GM12878 (cell line): ENCODE data around the gene SUSD5.

ENCODE experiments used
- ATF3 ChIP-seq: IDR thresholded peaks from 2 replicates; pipeline ENCODE4 v1.6.1; 2011; ENCODE audit warnings: low read depth, mild to moderate bottlenecking, low read length, moderate library complexity, borderline replicate concordance; ENCODE audit errors: extremely low read depth
- BACH1 ChIP-seq: fragments of 450-650 bp; IDR thresholded peaks from 2 replicates; pipeline ENCODE4 v1.6.1; 2017; ENCODE audit warnings: mild to moderate bottlenecking, borderline replicate concordance
- CTCF ChIP-seq, 3 experiments: IDR thresholded peaks in 2 of 3; conservative IDR thresholded peaks in 1 of 3; 2 replicates each; pipeline ENCODE4 v1.5.1; 2011; ENCODE audit warnings: low read depth in 3 of 3, low read length in 3 of 3, mild to moderate bottlenecking in 3 of 3, control low read depth in 2 of 3, moderate library complexity in 2 of 3, inconsistent platforms in 1 of 3, mixed read lengths in 1 of 3; ENCODE audit not compliant: control insufficient read depth in 2 of 3, insufficient read depth in 1 of 3; ENCODE audit errors: extremely low read depth in 1 of 3
- FOS ChIP-seq: IDR thresholded peaks from 3 replicates; pipeline ENCODE4 v1.6.1; 2011; ENCODE audit warnings: borderline replicate concordance; ENCODE audit not compliant: insufficient read length; ENCODE audit errors: extremely low read depth
- GABPA ChIP-seq: IDR thresholded peaks from 2 replicates; pipeline ENCODE4 v1.6.1; 2014; ENCODE audit warnings: antibody characterized with exemption, low read depth, mild to moderate bottlenecking, inconsistent platforms
- GATAD2B ChIP-seq: fragments of 450-650 bp; conservative IDR thresholded peaks from 2 replicates; pipeline ENCODE4 v1.6.1; 2017; ENCODE audit warnings: low read depth, mild to moderate bottlenecking, moderate library complexity
- MAX ChIP-seq: IDR thresholded peaks from 2 replicates; pipeline ENCODE4 v1.6.1; 2012; ENCODE audit warnings: low read depth, low read length, improper control_type of control experiment
- MXI1 ChIP-seq: fragments of 150-350 bp; IDR thresholded peaks from 2 replicates; pipeline ENCODE4 v1.6.1; 2011; ENCODE audit warnings: low read depth, mild to moderate bottlenecking, inconsistent platforms, low read length, improper control_type of control experiment
- PML ChIP-seq: IDR thresholded peaks from 2 replicates; pipeline ENCODE4 v1.6.1; 2012; ENCODE audit warnings: low read length, inconsistent platforms
- POLR2A ChIP-seq: IDR thresholded peaks from 2 replicates; pipeline ENCODE4 v1.6.1; 2011; ENCODE audit warnings: low read depth, mild to moderate bottlenecking, low read length
- POLR2AphosphoS5 ChIP-seq: IDR thresholded peaks from 2 replicates; pipeline ENCODE4 v1.6.1; 2011; ENCODE audit warnings: mild to moderate bottlenecking, low read length, inconsistent platforms
- SREBF2 ChIP-seq: IDR thresholded peaks from 2 replicates; pipeline ENCODE4 v1.6.1; 2012; ENCODE audit warnings: mild to moderate bottlenecking, low read length
- ZNF274 ChIP-seq: IDR thresholded peaks from one replicate; pipeline ENCODE4 v1.8.0; 2011; ENCODE audit not compliant: insufficient read length, insufficient read depth

GRCh38 chr3:33103034-33103433 lies 115.6 kb downstream of the SUSD5 start:
- TF ChIP-seq MAX (no peak), ZNF274 (no peak), GABPA (no peak), PML (no peak), POLR2AphosphoS5 (no peak), GATAD2B (no peak), POLR2A (no peak), CTCF (IDR thresholded peaks at IDR 0.05 in 2 of 3, conservative IDR thresholded peaks at IDR 0.05 in 1 of 3; ENCODE audit: control insufficient read depth in 2 of 3, extremely low read depth in 1 of 3, insufficient read depth in 1 of 3, low read depth in 3 of 3, low read length in 3 of 3) (no peak), FOS (no peak), SREBF2 (no peak), MXI1 (no peak), ATF3 (no peak), BACH1 (no peak)
